ENCODE results near the gene INAFM2. TPM values are rescaled to one million over a fixed set of nuclear protein-coding genes. Genes with fewer than 3 reads are reported as not detected.

Gene INAFM2
- total and polyA plus RNA-seq, 5 donors from 2014 or later: 0.67 to 10.0 (median 2.1) TPM

DNA sequence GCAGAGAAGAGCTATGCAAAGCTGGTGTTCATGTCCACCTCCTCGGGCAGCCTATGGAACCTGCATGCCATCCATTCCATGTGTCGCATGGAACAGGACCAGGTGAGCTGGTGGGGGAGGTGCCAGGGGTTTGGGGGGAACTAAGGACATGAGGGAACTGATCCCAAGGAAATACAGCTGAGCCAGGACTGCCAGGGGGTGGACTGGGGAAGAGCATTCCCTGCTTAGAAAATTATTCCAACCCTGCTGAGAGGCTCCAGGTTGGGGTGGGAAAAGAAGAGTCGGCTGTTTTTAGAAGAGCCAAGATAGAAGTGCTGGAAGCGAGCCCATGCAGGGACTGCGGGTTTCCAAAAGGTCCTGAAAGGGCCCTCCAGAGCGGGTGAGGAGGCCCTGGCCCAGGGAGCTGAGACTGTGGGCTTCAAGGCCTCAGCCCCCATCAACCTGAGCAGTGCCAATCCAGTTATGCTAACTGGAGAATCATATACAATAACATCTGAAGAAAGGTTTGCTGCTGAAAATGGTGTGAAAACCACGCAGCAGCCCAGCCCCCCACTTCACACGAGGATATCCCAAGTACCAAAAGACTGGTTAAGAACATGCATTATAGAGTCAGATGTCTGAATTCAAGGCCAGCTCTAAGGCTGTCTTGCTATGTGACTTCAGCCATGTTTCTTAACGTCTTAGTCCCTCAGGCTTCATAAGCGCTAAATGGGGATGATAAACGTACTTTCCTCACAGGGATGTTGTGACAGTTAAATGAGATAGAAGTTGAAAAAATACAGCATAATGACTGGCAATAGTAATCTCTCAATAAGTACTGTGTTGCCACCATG is 42.3 kb downstream of the INAFM2 start:
- Mint-ChIP-seq H3K27me3 (no peaks in the 10 kb centered on the region), H3K4me1 (peaks cover 5 to 49% (median 17%) of the 10 kb centered on the region in 4 donors), H3K9me3 (peaks cover 0 to 1% (median 0%) of the 10 kb centered on the region in 7 donors), H3K4me3 (peak overlapping the region; percentile 48 to 91 (median 72)), H3K27ac (peak overlapping the region in 2 of 3 donors; percentile 9 to 67), H3K36me3 (peaks cover 8% of the 10 kb centered on the region)
- Histone ChIP-seq H3K4me1 (ENCODE audit: control insufficient read depth, insufficient read depth, low read length, poor library complexity, severe bottlenecking) (peaks cover 22% of the 10 kb centered on the region), H3K4me3 (ENCODE audit: low read depth, low read length) (no peak overlapping the region), H3K27me3 (ENCODE audit: control insufficient read depth, insufficient read depth, low read length) (no peaks in the 10 kb centered on the region), H3K36me3 (ENCODE audit: control insufficient read depth, insufficient read depth, low read length) (no peaks in the 10 kb centered on the region), H3K27ac (ENCODE audit: insufficient read depth, low read length, poor library complexity, severe bottlenecking) (no peak overlapping the region), H3K9me3 (ENCODE audit: control insufficient read depth in 2 of 2, low read length in 2 of 2) (no peaks in the 10 kb centered on the region)
- DNase-seq (no peak), ATAC-seq (ENCODE audit: low read depth in 2 of 2) (no peak)

DNA sequence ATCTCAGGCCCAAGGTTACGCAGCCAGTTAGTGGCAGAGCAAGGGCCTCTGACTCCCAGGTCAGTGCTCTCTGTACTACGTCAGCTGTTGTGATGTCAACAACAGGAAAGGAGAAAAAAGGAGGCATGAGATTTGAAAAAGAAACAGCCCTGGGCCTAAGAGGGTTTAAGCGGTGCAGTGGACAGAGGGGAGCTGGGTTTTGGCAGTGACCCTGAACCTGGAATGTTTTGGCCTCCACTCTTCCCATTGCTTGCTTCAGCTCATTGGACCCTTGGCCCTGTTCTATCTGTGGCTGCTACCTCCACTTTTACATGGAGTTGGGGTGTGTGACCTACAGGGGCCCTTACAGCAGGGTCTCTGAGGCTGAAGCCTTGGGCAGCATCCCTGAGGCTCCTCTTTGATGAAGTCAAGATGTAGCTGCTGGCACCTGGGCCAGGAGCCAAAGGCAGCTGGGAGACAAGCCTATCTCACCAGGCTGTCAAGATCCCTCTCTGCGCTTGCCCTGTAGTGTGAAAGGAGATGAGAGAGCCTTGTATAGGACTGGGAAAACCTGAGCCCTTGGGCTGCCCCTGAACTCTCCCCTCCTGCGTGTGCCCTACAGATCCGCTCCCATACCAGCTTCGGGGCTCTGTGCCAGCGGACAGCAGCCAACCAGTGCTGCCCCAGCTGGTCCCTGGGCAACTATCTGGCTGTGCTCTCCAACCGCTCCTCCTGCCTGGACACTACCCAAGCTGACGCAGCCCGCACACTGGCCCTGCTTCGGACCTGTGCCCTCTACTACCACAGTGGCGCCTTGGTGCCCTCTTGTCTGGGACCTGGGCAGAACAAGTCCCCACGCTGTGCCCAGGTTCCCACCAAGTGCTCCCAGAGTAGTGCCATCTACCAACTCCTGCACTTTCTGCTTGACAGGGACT is 43.2 kb downstream of the INAFM2 start:
- H3K4me1 Mint-ChIP-seq: peaks cover 5 to 49% (median 17%) of the 10 kb centered on the region in 4 donors
- no peaks in the 10 kb centered on the region for H3K27me3 Mint-ChIP-seq
- H3K36me3 ChIP-seq (ENCODE audit: control insufficient read depth, insufficient read depth, low read length): no peaks in the 10 kb centered on the region
- H3K4me1 ChIP-seq (ENCODE audit: control insufficient read depth, insufficient read depth, low read length, poor library complexity, severe bottlenecking): peaks cover 22% of the 10 kb centered on the region
- DNase-seq (no peak), ATAC-seq (ENCODE audit: low read depth in 2 of 2) (no peak)
- no peaks in the 10 kb centered on the region for H3K27me3 ChIP-seq (ENCODE audit: control insufficient read depth, insufficient read depth, low read length)
- H3K9me3 Mint-ChIP-seq: peaks cover 0 to 1% (median 0%) of the 10 kb centered on the region in 7 donors
- peak overlapping the region; percentile 86 to 93 (median 90) for H3K4me3 Mint-ChIP-seq
- peak overlapping the region; percentile 39 for H3K4me3 ChIP-seq (ENCODE audit: low read depth, low read length)
- H3K36me3 Mint-ChIP-seq: peaks cover 8% of the 10 kb centered on the region
- H3K27ac ChIP-seq (ENCODE audit: insufficient read depth, low read length, poor library complexity, severe bottlenecking): no peak overlapping the region
- H3K9me3 ChIP-seq (ENCODE audit: control insufficient read depth in 2 of 2, low read length in 2 of 2): no peaks in the 10 kb centered on the region
- peak overlapping the region in 2 of 3 donors; percentile 75 to 88 for H3K27ac Mint-ChIP-seq

DNA sequence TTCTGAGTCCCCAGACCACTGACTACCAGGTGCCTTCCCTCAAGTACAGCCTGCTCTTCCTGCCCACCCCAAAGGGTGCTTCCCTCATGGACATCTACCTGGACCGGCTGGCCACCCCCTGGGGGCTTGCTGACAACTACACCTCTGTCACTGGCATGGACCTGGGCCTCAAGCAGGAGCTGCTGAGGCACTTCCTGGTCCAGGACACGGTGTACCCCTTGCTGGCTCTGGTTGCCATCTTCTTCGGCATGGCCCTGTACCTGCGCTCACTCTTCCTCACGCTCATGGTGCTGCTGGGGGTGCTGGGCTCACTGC is 43.8 kb downstream of the INAFM2 start:
- DNase-seq: no peak
- Mint-ChIP-seq H3K27ac (peak overlapping the region; percentile 75 to 88 (median 88)), H3K27me3 (no peaks in the 10 kb centered on the region), H3K9me3 (peaks cover 0 to 1% (median 0%) of the 10 kb centered on the region in 7 donors), H3K36me3 (peaks cover 4% of the 10 kb centered on the region), H3K4me3 (peak overlapping the region; percentile 86 to 93 (median 90)), H3K4me1 (peaks cover 5 to 44% (median 15%) of the 10 kb centered on the region in 4 donors)
- Histone ChIP-seq H3K4me3 (ENCODE audit: low read depth, low read length) (peak overlapping the region; percentile 39), H3K27me3 (ENCODE audit: control insufficient read depth, insufficient read depth, low read length) (no peaks in the 10 kb centered on the region), H3K27ac (ENCODE audit: insufficient read depth, low read length, poor library complexity, severe bottlenecking) (peak overlapping the region; percentile 51), H3K9me3 (ENCODE audit: control insufficient read depth in 2 of 2, low read length in 2 of 2) (no peaks in the 10 kb centered on the region), H3K36me3 (ENCODE audit: control insufficient read depth, insufficient read depth, low read length) (no peaks in the 10 kb centered on the region), H3K4me1 (ENCODE audit: control insufficient read depth, insufficient read depth, low read length, poor library complexity, severe bottlenecking) (peaks cover 22% of the 10 kb centered on the region)
- ATAC-seq (ENCODE audit: low read depth in 2 of 2): no peak

DNA sequence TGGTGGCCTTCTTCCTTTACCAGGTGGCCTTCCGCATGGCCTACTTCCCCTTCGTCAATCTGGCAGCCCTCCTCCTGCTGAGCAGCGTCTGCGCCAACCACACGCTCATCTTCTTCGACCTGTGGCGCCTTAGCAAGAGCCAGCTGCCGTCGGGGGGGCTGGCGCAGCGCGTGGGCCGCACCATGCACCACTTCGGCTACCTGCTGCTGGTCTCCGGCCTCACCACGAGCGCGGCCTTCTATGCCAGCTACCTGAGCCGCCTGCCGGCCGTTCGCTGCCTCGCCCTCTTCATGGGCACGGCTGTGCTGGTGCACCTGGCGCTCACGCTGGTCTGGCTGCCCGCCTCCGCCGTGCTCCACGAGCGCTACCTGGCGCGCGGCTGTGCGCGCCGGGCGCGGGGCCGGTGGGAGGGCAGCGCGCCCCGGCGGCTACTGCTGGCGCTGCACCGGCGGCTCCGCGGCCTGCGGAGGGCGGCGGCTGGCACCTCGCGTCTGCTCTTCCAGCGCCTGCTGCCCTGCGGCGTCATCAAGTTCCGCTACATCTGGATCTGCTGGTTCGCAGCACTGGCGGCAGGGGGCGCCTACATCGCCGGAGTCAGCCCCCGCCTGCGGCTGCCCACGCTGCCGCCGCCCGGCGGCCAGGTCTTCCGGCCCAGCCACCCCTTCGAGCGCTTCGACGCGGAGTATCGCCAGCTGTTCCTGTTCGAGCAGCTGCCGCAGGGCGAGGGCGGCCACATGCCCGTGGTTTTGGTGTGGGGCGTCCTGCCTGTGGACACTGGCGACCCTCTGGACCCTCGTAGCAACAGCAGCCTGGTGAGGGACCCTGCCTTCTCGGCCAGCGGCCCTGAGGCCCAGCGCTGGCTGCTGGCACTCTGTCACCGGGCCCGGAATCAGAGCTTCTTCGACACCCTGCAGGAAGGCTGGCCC is 44.5 kb downstream of the INAFM2 start:
- H3K4me3 ChIP-seq (ENCODE audit: low read depth, low read length): peak overlapping the region; percentile 39
- peaks cover 5 to 42% (median 13%) of the 10 kb centered on the region in 4 donors for H3K4me1 Mint-ChIP-seq
- H3K27ac ChIP-seq (ENCODE audit: insufficient read depth, low read length, poor library complexity, severe bottlenecking): peak overlapping the region; percentile 51

DNA sequence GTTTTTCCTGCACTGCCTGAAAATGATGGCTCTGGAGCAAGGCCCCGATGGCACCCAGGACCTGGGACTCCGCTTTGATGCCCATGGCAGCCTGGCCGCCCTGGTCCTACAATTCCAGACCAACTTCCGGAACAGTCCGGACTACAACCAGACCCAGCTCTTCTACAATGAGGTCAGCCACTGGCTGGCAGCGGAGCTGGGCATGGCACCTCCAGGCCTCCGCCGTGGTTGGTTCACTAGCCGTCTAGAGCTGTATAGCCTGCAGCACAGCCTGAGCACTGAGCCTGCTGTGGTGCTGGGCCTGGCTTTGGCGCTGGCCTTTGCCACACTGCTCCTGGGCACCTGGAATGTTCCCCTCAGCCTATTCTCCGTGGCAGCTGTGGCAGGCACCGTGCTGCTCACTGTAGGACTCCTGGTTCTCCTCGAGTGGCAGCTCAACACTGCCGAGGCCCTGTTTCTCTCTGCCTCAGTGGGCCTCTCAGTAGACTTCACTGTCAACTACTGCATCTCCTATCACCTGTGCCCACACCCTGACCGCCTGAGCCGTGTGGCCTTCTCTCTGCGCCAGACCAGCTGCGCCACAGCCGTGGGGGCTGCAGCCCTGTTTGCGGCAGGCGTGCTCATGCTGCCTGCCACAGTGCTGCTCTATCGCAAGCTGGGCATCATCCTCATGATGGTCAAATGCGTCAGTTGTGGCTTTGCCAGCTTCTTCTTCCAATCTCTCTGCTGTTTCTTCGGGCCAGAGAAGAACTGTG is 45.4 kb downstream of the INAFM2 start:
- no peak overlapping the region for H3K27ac ChIP-seq (ENCODE audit: insufficient read depth, low read length, poor library complexity, severe bottlenecking)
- H3K36me3 ChIP-seq (ENCODE audit: control insufficient read depth, insufficient read depth, low read length): no peaks in the 10 kb centered on the region
- H3K9me3 ChIP-seq (ENCODE audit: control insufficient read depth in 2 of 2, low read length in 2 of 2): no peaks in the 10 kb centered on the region
- Mint-ChIP-seq H3K9me3 (peaks cover 0 to 1% (median 0%) of the 10 kb centered on the region in 7 donors), H3K36me3 (no peaks in the 10 kb centered on the region), H3K27me3 (no peaks in the 10 kb centered on the region), H3K4me3 (peak overlapping the region; percentile 41 to 77 (median 59)), H3K27ac (peak overlapping the region in 1 of 3 donors; percentile 23), H3K4me1 (peaks cover 5 to 38% (median 13%) of the 10 kb centered on the region in 4 donors)
- ATAC-seq (ENCODE audit: low read depth in 2 of 2) (no peak), DNase-seq (no peak)
- H3K4me3 ChIP-seq (ENCODE audit: low read depth, low read length): no peak overlapping the region
- no peaks in the 10 kb centered on the region for H3K27me3 ChIP-seq (ENCODE audit: control insufficient read depth, insufficient read depth, low read length)
- peaks cover 22% of the 10 kb centered on the region for H3K4me1 ChIP-seq (ENCODE audit: control insufficient read depth, insufficient read depth, low read length, poor library complexity, severe bottlenecking)

More for the DNA sequence above, 44.5 kb downstream of the INAFM2 start:
- Histone ChIP-seq H3K27me3 (ENCODE audit: control insufficient read depth, insufficient read depth, low read length) (no peaks in the 10 kb centered on the region), H3K9me3 (ENCODE audit: control insufficient read depth in 2 of 2, low read length in 2 of 2) (no peaks in the 10 kb centered on the region), H3K4me1 (ENCODE audit: control insufficient read depth, insufficient read depth, low read length, poor library complexity, severe bottlenecking) (peaks cover 22% of the 10 kb centered on the region), H3K36me3 (ENCODE audit: control insufficient read depth, insufficient read depth, low read length) (no peaks in the 10 kb centered on the region)
- peak overlapping the region; percentile 75 to 88 (median 88) for H3K27ac Mint-ChIP-seq
- H3K4me3 Mint-ChIP-seq: peak overlapping the region; percentile 86 to 93 (median 90)
- peaks cover 0 to 1% (median 0%) of the 10 kb centered on the region in 7 donors for H3K9me3 Mint-ChIP-seq
- peak; percentile 92 to 95 for ATAC-seq (ENCODE audit: low read depth in 2 of 2)
- DNase-seq: peak; percentile 79 to 95 (median 90)
- no peaks in the 10 kb centered on the region for H3K36me3 Mint-ChIP-seq
- no peaks in the 10 kb centered on the region for H3K27me3 Mint-ChIP-seq

DNA sequence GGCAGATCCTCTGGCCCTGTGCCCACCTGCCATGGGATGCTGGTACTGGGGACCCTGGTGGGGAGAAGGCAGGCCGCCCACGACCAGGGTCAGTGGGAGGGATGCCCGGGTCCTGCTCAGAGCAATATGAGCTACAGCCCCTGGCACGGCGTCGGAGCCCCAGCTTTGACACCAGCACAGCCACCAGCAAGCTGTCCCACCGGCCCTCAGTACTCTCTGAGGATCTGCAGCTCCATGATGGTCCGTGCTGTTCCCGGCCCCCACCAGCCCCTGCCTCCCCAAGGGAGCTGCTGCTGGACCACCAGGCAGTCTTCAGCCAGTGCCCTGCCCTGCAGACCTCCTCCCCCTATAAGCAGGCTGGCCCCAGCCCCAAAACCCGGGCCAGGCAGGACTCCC is 46.0 kb downstream of the INAFM2 start:
- DNase-seq: no peak
- no peaks in the 10 kb centered on the region for H3K36me3 ChIP-seq (ENCODE audit: control insufficient read depth, insufficient read depth, low read length)
- peaks cover 0 to 1% (median 0%) of the 10 kb centered on the region in 7 donors for H3K9me3 Mint-ChIP-seq
- H3K4me3 Mint-ChIP-seq: peak overlapping the region in 3 of 4 donors; percentile 41 to 64 (median 54)
- H3K27me3 ChIP-seq (ENCODE audit: control insufficient read depth, insufficient read depth, low read length): no peaks in the 10 kb centered on the region
- no peaks in the 10 kb centered on the region for H3K27me3 Mint-ChIP-seq
- peaks cover 22% of the 10 kb centered on the region for H3K4me1 ChIP-seq (ENCODE audit: control insufficient read depth, insufficient read depth, low read length, poor library complexity, severe bottlenecking)
- no peak overlapping the region for H3K27ac Mint-ChIP-seq
- peaks cover 5 to 35% (median 13%) of the 10 kb centered on the region in 4 donors for H3K4me1 Mint-ChIP-seq
- no peak for ATAC-seq (ENCODE audit: low read depth in 2 of 2)
- no peaks in the 10 kb centered on the region for H3K36me3 Mint-ChIP-seq
- no peak overlapping the region for H3K4me3 ChIP-seq (ENCODE audit: low read depth, low read length)
- no peak overlapping the region for H3K27ac ChIP-seq (ENCODE audit: insufficient read depth, low read length, poor library complexity, severe bottlenecking)
- no peaks in the 10 kb centered on the region for H3K9me3 ChIP-seq (ENCODE audit: control insufficient read depth in 2 of 2, low read length in 2 of 2)

Data from CD4-positive, CD25-positive, alpha-beta regulatory T cell (primary cell).